ENCODE data around the gene HABP2.

Gene HABP2

GRCh38 chr10:113562704-113563103 is 9.9 kb downstream of the HABP2 start:
- Histone ChIP-seq H3K27me3 (ENCODE audit: control insufficient read depth, insufficient read depth, low read length) (no peaks in the 10 kb centered on the region), H3K9me3 (ENCODE audit: control insufficient read depth, low read length) (no peaks in the 10 kb centered on the region), H3K4me1 (ENCODE audit: control insufficient read depth, insufficient read depth, low read length) (peaks cover 7% of the 10 kb centered on the region), H3K36me3 (ENCODE audit: control insufficient read depth, insufficient read depth, low read length) (no peaks in the 10 kb centered on the region), H3K4me3 (ENCODE audit: low read length) (no peak overlapping the region), H3K9ac (ENCODE audit: low read length) (peak overlapping the region; percentile 48)

DNA sequence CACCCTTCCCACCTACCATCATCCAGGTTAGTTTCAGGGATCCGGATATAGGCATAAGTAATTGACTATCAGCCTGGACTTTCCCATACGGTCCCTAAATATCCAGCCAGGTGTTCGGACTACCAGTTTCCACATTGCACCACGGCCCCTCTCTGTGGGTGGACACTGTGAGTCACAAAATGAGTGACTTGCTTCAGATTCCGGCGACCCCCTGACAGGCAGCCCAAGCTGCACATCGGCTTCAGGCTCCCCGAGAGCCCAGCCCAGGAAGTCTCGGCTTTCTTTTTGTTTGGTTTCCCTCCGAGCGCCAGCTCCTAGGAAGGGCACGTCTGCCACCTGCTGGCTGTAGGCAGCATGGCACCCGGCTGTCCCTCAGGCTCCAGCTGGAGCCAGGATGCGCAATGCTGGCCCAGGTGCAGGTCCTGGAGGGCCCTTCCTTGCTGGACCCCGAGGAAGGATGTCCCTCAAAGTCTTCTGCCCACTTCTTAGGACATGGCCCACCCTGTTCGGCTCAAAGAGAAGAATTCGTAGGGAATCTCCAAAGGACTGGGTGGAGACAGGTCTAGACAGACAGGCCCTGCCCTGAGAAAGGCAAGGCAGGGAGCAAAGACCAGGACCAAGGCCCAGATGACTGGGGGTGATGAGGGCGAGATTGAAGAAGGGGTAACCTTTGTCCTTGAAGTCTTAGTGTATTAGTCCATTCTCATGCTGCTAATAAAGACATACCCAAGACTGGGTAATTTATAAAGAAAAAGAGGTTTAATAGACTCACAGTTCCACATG is 10.6 kb downstream of the HABP2 start:
- Histone ChIP-seq H3K9me3 (ENCODE audit: control insufficient read depth, low read length) (no peaks in the 10 kb centered on the region), H3K4me1 (ENCODE audit: control insufficient read depth, insufficient read depth, low read length) (peaks cover 7% of the 10 kb centered on the region), H3K36me3 (ENCODE audit: control insufficient read depth, insufficient read depth, low read length) (no peaks in the 10 kb centered on the region), H3K4me3 (ENCODE audit: low read length) (peak overlapping the region; percentile 48), H3K9ac (ENCODE audit: low read length) (peak overlapping the region; percentile 48), H3K27me3 (ENCODE audit: control insufficient read depth, insufficient read depth, low read length) (no peaks in the 10 kb centered on the region)

- peaks cover 7% of the 10 kb centered on the region for H3K4me1 ChIP-seq (ENCODE audit: control insufficient read depth, insufficient read depth, low read length)
- H3K36me3 ChIP-seq (ENCODE audit: control insufficient read depth, insufficient read depth, low read length) = no peaks in the 10 kb centered on the region
- H3K27me3 ChIP-seq (ENCODE audit: control insufficient read depth, insufficient read depth, low read length) = no peaks in the 10 kb centered on the region
- H3K9ac ChIP-seq (ENCODE audit: low read length) = no peak overlapping the region
- H3K4me3 ChIP-seq (ENCODE audit: low read length) = no peak overlapping the region
- no peaks in the 10 kb centered on the region for H3K9me3 ChIP-seq (ENCODE audit: control insufficient read depth, low read length)
These were observed 12.5 kb downstream of the HABP2 start for GRCh38 chr10:113565364-113565763.

- H3K4me1 ChIP-seq (ENCODE audit: control insufficient read depth, insufficient read depth, low read length) = peaks cover 7% of the 10 kb centered on the region
- no peaks in the 10 kb centered on the region for H3K36me3 ChIP-seq (ENCODE audit: control insufficient read depth, insufficient read depth, low read length)
- H3K9ac ChIP-seq (ENCODE audit: low read length) = no peak overlapping the region
- H3K27me3 ChIP-seq (ENCODE audit: control insufficient read depth, insufficient read depth, low read length) = no peaks in the 10 kb centered on the region
- no peak overlapping the region for H3K4me3 ChIP-seq (ENCODE audit: low read length)
- H3K9me3 ChIP-seq (ENCODE audit: control insufficient read depth, low read length) = no peaks in the 10 kb centered on the region
These were observed 14.0 kb downstream of the HABP2 start for GRCh38 chr10:113566888-113567287.

GRCh38 chr10:113569576-113569975 is 16.7 kb downstream of the HABP2 start:
- Histone ChIP-seq H3K36me3 (ENCODE audit: control insufficient read depth, insufficient read depth, low read length) (no peaks in the 10 kb centered on the region), H3K27me3 (ENCODE audit: control insufficient read depth, insufficient read depth, low read length) (no peaks in the 10 kb centered on the region), H3K4me3 (ENCODE audit: low read length) (no peak overlapping the region), H3K4me1 (ENCODE audit: control insufficient read depth, insufficient read depth, low read length) (no peaks in the 10 kb centered on the region), H3K9ac (ENCODE audit: low read length) (no peak overlapping the region), H3K9me3 (ENCODE audit: control insufficient read depth, low read length) (no peaks in the 10 kb centered on the region)

GRCh38 chr10:113572520-113573290 is 19.9 kb downstream of the HABP2 start:
- no peak overlapping the region for H3K4me3 ChIP-seq (ENCODE audit: low read length)
- H3K27me3 ChIP-seq (ENCODE audit: control insufficient read depth, insufficient read depth, low read length) = no peaks in the 10 kb centered on the region
- no peaks in the 10 kb centered on the region for H3K9me3 ChIP-seq (ENCODE audit: control insufficient read depth, low read length)
- H3K4me1 ChIP-seq (ENCODE audit: control insufficient read depth, insufficient read depth, low read length) = no peaks in the 10 kb centered on the region
- H3K36me3 ChIP-seq (ENCODE audit: control insufficient read depth, insufficient read depth, low read length) = no peaks in the 10 kb centered on the region
- H3K9ac ChIP-seq (ENCODE audit: low read length) = no peak overlapping the region

DNA sequence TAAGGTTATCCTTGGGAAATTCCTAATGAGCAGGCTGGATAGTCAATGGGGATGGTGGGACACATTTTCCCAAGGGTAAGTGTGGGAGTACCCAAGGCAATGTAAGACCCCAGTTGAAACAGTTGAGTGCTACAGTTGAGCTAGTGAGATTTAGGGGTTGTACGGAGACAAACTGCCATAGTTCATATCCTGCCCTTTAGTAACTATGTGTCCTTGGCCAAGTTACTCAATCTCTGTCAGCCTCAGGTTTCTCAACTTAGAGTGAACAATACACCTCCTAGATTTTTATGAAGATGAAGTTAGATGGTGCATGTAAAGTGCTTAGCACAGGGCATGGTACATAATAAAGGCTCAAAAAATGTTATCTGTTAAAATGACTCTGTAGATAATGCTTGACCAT is 20.5 kb downstream of the HABP2 start:
- Histone ChIP-seq H3K4me1 (ENCODE audit: control insufficient read depth, insufficient read depth, low read length) (no peaks in the 10 kb centered on the region), H3K36me3 (ENCODE audit: control insufficient read depth, insufficient read depth, low read length) (no peaks in the 10 kb centered on the region), H3K9ac (ENCODE audit: low read length) (no peak overlapping the region), H3K27me3 (ENCODE audit: control insufficient read depth, insufficient read depth, low read length) (no peaks in the 10 kb centered on the region), H3K9me3 (ENCODE audit: control insufficient read depth, low read length) (no peaks in the 10 kb centered on the region), H3K4me3 (ENCODE audit: low read length) (no peak overlapping the region)

GRCh38 chr10:113576852-113577251 is 24.0 kb downstream of the HABP2 start:
- Histone ChIP-seq H3K9me3 (ENCODE audit: control insufficient read depth, low read length) (no peaks in the 10 kb centered on the region), H3K27me3 (ENCODE audit: control insufficient read depth, insufficient read depth, low read length) (no peaks in the 10 kb centered on the region), H3K36me3 (ENCODE audit: control insufficient read depth, insufficient read depth, low read length) (no peaks in the 10 kb centered on the region), H3K9ac (ENCODE audit: low read length) (no peak overlapping the region), H3K4me1 (ENCODE audit: control insufficient read depth, insufficient read depth, low read length) (no peaks in the 10 kb centered on the region), H3K4me3 (ENCODE audit: low read length) (no peak overlapping the region)

DNA sequence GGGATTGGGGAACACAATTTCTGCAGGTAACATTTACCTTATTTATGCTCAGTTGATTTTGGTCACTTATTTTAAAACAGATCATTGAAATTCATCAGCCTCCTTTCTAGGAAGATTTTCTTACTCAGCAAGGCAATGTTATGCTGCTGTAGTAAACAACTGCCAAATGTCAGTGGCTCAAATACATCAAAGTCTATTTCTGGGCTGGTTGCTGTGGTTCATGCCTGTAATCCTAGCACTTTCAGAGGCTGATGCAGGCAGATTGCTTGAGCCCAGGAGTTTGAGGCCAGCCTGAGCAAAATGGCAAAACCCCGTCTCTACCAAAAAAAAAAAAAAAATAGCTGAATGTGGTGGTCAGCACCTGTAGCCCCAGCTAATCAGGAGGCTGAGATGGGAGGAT is 25.9 kb downstream of the HABP2 start:
- H3K4me3 ChIP-seq (ENCODE audit: low read length) = no peak overlapping the region
- no peak overlapping the region for H3K9ac ChIP-seq (ENCODE audit: low read length)
- no peaks in the 10 kb centered on the region for H3K4me1 ChIP-seq (ENCODE audit: control insufficient read depth, insufficient read depth, low read length)
- no peaks in the 10 kb centered on the region for H3K9me3 ChIP-seq (ENCODE audit: control insufficient read depth, low read length)
- no peaks in the 10 kb centered on the region for H3K36me3 ChIP-seq (ENCODE audit: control insufficient read depth, insufficient read depth, low read length)
- no peaks in the 10 kb centered on the region for H3K27me3 ChIP-seq (ENCODE audit: control insufficient read depth, insufficient read depth, low read length)

GRCh38 chr10:113581092-113581491 is 28.2 kb downstream of the HABP2 start:
- Histone ChIP-seq H3K9ac (ENCODE audit: low read length) (no peak overlapping the region), H3K9me3 (ENCODE audit: control insufficient read depth, low read length) (no peaks in the 10 kb centered on the region), H3K4me1 (ENCODE audit: control insufficient read depth, insufficient read depth, low read length) (no peaks in the 10 kb centered on the region), H3K4me3 (ENCODE audit: low read length) (no peak overlapping the region), H3K36me3 (ENCODE audit: control insufficient read depth, insufficient read depth, low read length) (no peaks in the 10 kb centered on the region), H3K27me3 (ENCODE audit: control insufficient read depth, insufficient read depth, low read length) (no peaks in the 10 kb centered on the region)

GRCh38 chr10:113583571-113583970 is 30.7 kb downstream of the HABP2 start:
- no peaks in the 10 kb centered on the region for H3K27me3 ChIP-seq (ENCODE audit: control insufficient read depth, insufficient read depth, low read length)
- H3K36me3 ChIP-seq (ENCODE audit: control insufficient read depth, insufficient read depth, low read length) = no peaks in the 10 kb centered on the region
- no peak overlapping the region for H3K4me3 ChIP-seq (ENCODE audit: low read length)
- H3K9ac ChIP-seq (ENCODE audit: low read length) = no peak overlapping the region
- no peaks in the 10 kb centered on the region for H3K4me1 ChIP-seq (ENCODE audit: control insufficient read depth, insufficient read depth, low read length)
- no peaks in the 10 kb centered on the region for H3K9me3 ChIP-seq (ENCODE audit: control insufficient read depth, low read length)

DNA sequence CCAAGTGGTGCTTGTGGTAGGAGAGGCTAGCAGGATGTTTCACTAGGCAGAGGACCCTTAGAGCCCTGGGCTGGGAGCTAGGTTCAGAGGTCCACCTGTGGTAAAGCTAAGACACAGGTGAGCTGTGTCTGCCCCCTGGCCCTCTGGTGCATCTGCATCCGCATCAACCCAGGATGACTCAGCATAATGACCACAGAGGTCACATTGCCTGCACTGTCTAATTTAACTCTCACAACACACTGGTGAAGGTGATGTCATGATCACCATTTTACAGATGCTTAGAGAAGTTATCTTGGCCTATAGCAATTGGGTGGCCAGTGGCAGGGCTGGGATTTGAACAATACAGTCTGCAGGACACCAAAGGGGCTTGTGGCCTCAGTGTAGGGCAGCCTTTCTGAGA is 33.1 kb downstream of the HABP2 start:
- Histone ChIP-seq H3K9ac (ENCODE audit: low read length) (no peak overlapping the region), H3K27me3 (ENCODE audit: control insufficient read depth, insufficient read depth, low read length) (no peaks in the 10 kb centered on the region)

More for the DNA sequence above, 33.1 kb downstream of the HABP2 start:
- Histone ChIP-seq H3K9me3 (ENCODE audit: control insufficient read depth, low read length) (no peaks in the 10 kb centered on the region), H3K4me3 (ENCODE audit: low read length) (no peak overlapping the region), H3K36me3 (ENCODE audit: control insufficient read depth, insufficient read depth, low read length) (no peaks in the 10 kb centered on the region), H3K4me1 (ENCODE audit: control insufficient read depth, insufficient read depth, low read length) (no peaks in the 10 kb centered on the region)
